KMS-11 (cell line): ENCODE data around the gene PTGIS.

ENCODE experiments used
- H2AFZ ChIP-seq: fragments of 200-600 bp; sonication (generic); 2 replicates; pipeline ENCODE4 v1.6.1; 2016; ENCODE audit warnings: antibody characterized with exemption, mixed run types, low read depth
- H3K27ac ChIP-seq: fragments of 200-600 bp; sonication (generic); 2 replicates; pipeline ENCODE4 v1.6.1; 2016; ENCODE audit warnings: mild to moderate bottlenecking, mixed run types
- H3K27me3 ChIP-seq: fragments of 200-600 bp; sonication (generic); 2 replicates; pipeline ENCODE4 v1.6.1; 2017; ENCODE audit warnings: mild to moderate bottlenecking, low read depth, mixed run types, moderate library complexity; ENCODE audit not compliant: insufficient read depth
- H3K36me3 ChIP-seq: fragments of 200-600 bp; sonication (generic); 2 replicates; pipeline ENCODE4 v1.6.1; 2017; ENCODE audit warnings: mild to moderate bottlenecking, mixed run types; ENCODE audit not compliant: insufficient read depth
- H3K4me1 ChIP-seq: fragments of 200-600 bp; sonication (generic); 2 replicates; pipeline ENCODE4 v1.6.1; 2016; ENCODE audit warnings: mild to moderate bottlenecking, low read depth, mixed run types; ENCODE audit not compliant: poor library complexity, severe bottlenecking
- H3K4me2 ChIP-seq: fragments of 200-600 bp; sonication (generic); 2 replicates; pipeline ENCODE4 v1.7.0; 2016; ENCODE audit warnings: mild to moderate bottlenecking, mixed run types
- H3K4me3 ChIP-seq: fragments of 200-600 bp; sonication (generic); IDR thresholded peaks from 2 replicates; pipeline ENCODE4 v1.6.1; 2017; ENCODE audit warnings: low read depth, low read length, mixed read lengths; ENCODE audit not compliant: insufficient read depth
- H3K79me2 ChIP-seq: fragments of 200-600 bp; sonication (generic); 2 replicates; pipeline ENCODE4 v1.6.1; 2016; ENCODE audit warnings: low read depth, mixed run types; ENCODE audit not compliant: insufficient read depth
- H3K9ac ChIP-seq: fragments of 200-600 bp; sonication (generic); 2 replicates; pipeline ENCODE4 v1.6.1; 2016; ENCODE audit warnings: mild to moderate bottlenecking, mixed run types
- H4K20me1 ChIP-seq: fragments of 200-600 bp; sonication (generic); 2 replicates; pipeline ENCODE4 v1.6.1; 2016; ENCODE audit warnings: mild to moderate bottlenecking, mixed run types; ENCODE audit not compliant: insufficient read depth
- TF ChIP-seq, protein P1 (sequence below): fragments of 200-600 bp; sonication (generic); conservative IDR thresholded peaks from 2 replicates; pipeline ENCODE4 v1.6.1; 2017; ENCODE audit warnings: low read depth, mild to moderate bottlenecking, antibody characterized with exemption, low read length, moderate library complexity, mixed read lengths

The PTGIS gene

DNA sequence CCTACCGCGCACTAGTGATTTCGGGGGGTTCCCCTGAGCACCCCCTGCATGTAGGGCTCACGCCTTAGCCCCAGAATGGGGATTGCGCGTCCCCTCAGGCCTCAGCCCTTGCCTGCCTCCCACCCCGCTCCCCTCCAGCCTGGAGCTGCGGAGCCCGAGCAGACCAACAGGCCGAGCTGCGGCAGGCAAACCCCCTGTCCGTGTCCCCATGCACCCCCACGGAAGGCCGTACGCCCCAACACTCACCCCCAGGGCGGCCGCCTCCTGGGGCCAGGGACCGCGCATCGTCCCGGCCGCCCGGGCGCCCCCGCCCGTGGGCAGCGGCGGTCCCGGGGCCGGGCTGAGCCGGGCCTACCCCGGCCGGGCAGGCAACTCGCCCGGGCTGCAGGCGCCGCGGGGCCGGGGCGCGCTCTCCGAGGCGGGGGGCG lies 84.2 kb downstream of the PTGIS start:
- Histone ChIP-seq H3K79me2 (no peaks in the 10 kb centered on the region), H2AFZ (no peak overlapping the region), H4K20me1 (no peaks in the 10 kb centered on the region), H3K4me1 (peaks cover 4% of the 10 kb centered on the region), H3K4me3 (no peak overlapping the region), H3K36me3 (no peaks in the 10 kb centered on the region), H3K4me2 (no peak overlapping the region), H3K27me3 (peaks cover 33% of the 10 kb centered on the region), H3K9ac (no peak overlapping the region), H3K27ac (no peak overlapping the region)
- TF ChIP-seq, protein P1, sequence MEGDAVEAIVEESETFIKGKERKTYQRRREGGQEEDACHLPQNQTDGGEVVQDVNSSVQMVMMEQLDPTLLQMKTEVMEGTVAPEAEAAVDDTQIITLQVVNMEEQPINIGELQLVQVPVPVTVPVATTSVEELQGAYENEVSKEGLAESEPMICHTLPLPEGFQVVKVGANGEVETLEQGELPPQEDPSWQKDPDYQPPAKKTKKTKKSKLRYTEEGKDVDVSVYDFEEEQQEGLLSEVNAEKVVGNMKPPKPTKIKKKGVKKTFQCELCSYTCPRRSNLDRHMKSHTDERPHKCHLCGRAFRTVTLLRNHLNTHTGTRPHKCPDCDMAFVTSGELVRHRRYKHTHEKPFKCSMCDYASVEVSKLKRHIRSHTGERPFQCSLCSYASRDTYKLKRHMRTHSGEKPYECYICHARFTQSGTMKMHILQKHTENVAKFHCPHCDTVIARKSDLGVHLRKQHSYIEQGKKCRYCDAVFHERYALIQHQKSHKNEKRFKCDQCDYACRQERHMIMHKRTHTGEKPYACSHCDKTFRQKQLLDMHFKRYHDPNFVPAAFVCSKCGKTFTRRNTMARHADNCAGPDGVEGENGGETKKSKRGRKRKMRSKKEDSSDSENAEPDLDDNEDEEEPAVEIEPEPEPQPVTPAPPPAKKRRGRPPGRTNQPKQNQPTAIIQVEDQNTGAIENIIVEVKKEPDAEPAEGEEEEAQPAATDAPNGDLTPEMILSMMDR: no peak

DNA sequence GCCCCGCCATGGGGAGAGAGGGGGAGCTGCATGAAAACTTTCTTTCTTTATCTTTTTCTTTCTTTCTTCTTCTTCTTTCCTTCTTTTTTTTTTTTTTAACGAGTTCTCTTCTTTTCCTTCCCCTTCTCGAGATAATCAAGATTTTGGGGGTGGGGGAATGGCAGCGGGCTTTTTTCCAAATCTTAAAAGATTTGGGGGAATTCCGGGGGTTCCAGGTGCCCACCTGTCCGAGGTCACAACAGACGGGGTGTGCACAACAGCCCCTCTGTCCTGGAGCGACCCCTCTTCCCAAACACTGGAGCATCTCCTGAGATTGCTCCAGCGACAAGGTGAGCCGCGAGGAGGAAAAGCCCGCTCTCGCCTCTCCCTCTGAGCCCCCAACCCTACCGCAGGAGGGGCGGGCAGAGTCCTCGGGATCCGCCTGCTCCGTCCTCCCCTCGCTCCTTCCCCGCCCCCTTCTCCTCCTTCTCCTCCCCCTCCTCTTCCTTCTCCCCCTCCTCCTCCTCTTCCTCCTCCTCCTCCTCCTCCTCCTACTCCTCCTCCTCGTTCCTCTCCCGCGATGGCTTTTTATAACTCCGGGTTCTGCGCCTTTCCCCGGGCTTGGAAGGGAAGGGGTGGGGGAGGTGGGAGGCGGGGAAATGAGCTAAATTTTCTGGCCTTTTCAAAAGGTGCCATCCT lies 84.8 kb downstream of the PTGIS start:
- Histone ChIP-seq H2AFZ (no peak overlapping the region), H3K27me3 (peaks cover 36% of the 10 kb centered on the region), H3K9ac (no peak overlapping the region), H3K4me1 (peaks cover 4% of the 10 kb centered on the region), H3K27ac (no peak overlapping the region), H3K4me2 (no peak overlapping the region), H3K79me2 (no peaks in the 10 kb centered on the region), H3K36me3 (no peaks in the 10 kb centered on the region), H3K4me3 (no peak overlapping the region), H4K20me1 (no peaks in the 10 kb centered on the region)
- TF ChIP-seq, protein P1: no peak

DNA sequence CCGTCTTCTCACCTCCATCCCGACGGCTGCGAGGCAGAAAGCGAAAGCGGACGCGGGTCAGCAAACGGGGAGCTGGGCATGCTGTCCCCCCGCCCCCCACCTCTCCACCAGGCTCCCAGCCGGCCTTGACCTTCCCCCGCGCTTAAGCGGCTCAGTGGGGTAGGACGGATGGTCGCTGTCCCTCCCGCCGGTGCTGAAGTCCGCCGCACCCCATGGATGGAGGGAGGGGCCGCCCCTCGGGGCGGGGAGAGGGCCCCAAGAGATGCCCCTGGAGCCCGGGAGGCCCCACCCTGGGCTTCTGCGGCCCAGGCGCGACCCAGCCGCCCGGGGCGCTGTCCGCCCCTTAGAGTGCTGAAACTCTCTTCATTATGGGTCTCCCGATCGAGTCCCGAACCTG lies 85.3 kb downstream of the PTGIS start, which contains the start of gene KCNB1:
KCNB1 (minus strand) TSS at position 48 of the 397 bp plus-strand sequence. CDS start 188 bp downstream, outside the sequence.
- Histone ChIP-seq H3K27me3 (peaks cover 42% of the 10 kb centered on the region), H3K4me3 (no peak within 1 kb of the TSS), H3K4me1 (peaks cover 4% of the 10 kb centered on the region), H4K20me1 (no peaks in the 10 kb centered on the region), H3K9ac (no peak within 1 kb of the TSS), H3K4me2 (no peak within 1 kb of the TSS), H3K27ac (no peak within 1 kb of the TSS), H3K79me2 (no peaks in the 10 kb centered on the region), H2AFZ (no peak within 1 kb of the TSS), H3K36me3 (no peaks in the 10 kb centered on the region)
- TF ChIP-seq, protein P1: no peak

DNA sequence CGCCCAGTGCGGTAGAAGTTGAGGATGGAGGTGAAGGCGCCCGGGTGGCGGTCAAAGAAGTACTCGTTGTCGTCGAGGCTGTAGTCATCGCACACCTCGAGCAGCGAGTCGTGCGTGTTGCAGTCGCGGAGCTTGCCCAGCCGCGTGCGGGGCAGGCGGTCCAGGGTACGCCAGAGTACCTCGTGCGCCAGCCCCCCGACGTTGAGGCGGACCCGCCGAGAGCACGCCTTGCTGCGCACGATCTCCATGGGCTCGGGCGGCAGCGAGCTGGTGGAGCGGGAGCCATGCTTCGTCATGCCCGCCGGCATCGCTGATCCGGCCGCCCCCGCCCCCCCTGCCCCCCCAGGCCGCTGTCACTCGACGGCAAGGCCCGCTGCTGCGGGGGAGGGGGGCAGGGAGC lies 85.8 kb downstream of the PTGIS start:
- peaks cover 4% of the 10 kb centered on the region for H3K4me1 ChIP-seq
- peaks cover 43% of the 10 kb centered on the region for H3K27me3 ChIP-seq
- H2AFZ ChIP-seq: no peak overlapping the region
- H3K4me2 ChIP-seq: no peak overlapping the region
- H4K20me1 ChIP-seq: no peaks in the 10 kb centered on the region
- no peaks in the 10 kb centered on the region for H3K36me3 ChIP-seq
- H3K79me2 ChIP-seq: no peaks in the 10 kb centered on the region
- H3K9ac ChIP-seq: no peak overlapping the region
- no peak overlapping the region for H3K27ac ChIP-seq
- H3K4me3 ChIP-seq: no peak overlapping the region
- TF ChIP-seq, protein P1: no peak
